Activated B cell treated with CpG ODN at 0.5 μM for 24 hours (primary cell): ENCODE data around the gene BPIFA1. TPM values are rescaled to one million over a fixed set of nuclear protein-coding genes. Genes with fewer than 3 reads are reported as not detected.

ENCODE experiments used
- ATAC-seq: fragments of 200-7000 bp; cut with Tn5 transposase; one replicate; pipeline ENCODE4 v1.10.0; 2021; ENCODE audit warnings: low read depth, mild to moderate bottlenecking, moderate library complexity
- CTCF ChIA-PET: fragments of 350-600 bp; sonication (Branson Sonifier 250); formaldehyde crosslinking; loops from one replicate; lab custom pipeline; 2021; ENCODE audit warnings: antibody characterized with exemption; lab: Charles Lee
- POLR2A ChIA-PET: fragments of 350-600 bp; sonication (Branson Sonifier 250); formaldehyde crosslinking; loops from one replicate; lab custom pipeline; 2021; ENCODE audit warnings: antibody characterized with exemption; lab: Charles Lee
- DNase-seq: peaks from one replicate; pipeline ENCODE4 v3.0.0; 2022
- H3K27ac Mint-ChIP-seq: one replicate; pipeline ENCODE4 v1.8.0; 2020; ENCODE audit warnings: mixed read lengths
- H3K27me3 Mint-ChIP-seq: one replicate; pipeline ENCODE4 v1.8.0; 2021; ENCODE audit warnings: mixed read lengths
- H3K36me3 Mint-ChIP-seq: one replicate; pipeline ENCODE4 v1.8.0; 2021; ENCODE audit warnings: low read depth, mixed read lengths
- H3K4me1 Mint-ChIP-seq: one replicate; pipeline ENCODE4 v1.8.0; 2021; ENCODE audit warnings: mixed read lengths
- H3K4me3 Mint-ChIP-seq: one replicate; pipeline ENCODE4 v1.8.0; 2020; ENCODE audit warnings: mild to moderate bottlenecking, mixed read lengths
- H3K9me3 Mint-ChIP-seq: one replicate; pipeline ENCODE4 v1.8.0; 2020; ENCODE audit warnings: mixed read lengths
- intact Hi-C: fragments of 100-400 bp; cut with micrococcal nuclease; formaldehyde crosslinking; loops from one replicate; pipeline ENCODE4 v1.15.1; 2024
- total RNA-seq: library from RNA; stranded (reverse); gene quantifications from 2 replicates; pipeline ENCODE4 v1.2.3, GENCODE V29; 2022
- TF ChIP-seq, protein P1 (sequence below): fragments of 200-600 bp; IDR thresholded peaks from one replicate; pipeline ENCODE4 v1.8.0; 2022; ENCODE audit warnings: antibody characterized with exemption, mild to moderate bottlenecking

BPIFA1 gene
- total RNA-seq, 1 donor from 2014 or later: not detected

DNA sequence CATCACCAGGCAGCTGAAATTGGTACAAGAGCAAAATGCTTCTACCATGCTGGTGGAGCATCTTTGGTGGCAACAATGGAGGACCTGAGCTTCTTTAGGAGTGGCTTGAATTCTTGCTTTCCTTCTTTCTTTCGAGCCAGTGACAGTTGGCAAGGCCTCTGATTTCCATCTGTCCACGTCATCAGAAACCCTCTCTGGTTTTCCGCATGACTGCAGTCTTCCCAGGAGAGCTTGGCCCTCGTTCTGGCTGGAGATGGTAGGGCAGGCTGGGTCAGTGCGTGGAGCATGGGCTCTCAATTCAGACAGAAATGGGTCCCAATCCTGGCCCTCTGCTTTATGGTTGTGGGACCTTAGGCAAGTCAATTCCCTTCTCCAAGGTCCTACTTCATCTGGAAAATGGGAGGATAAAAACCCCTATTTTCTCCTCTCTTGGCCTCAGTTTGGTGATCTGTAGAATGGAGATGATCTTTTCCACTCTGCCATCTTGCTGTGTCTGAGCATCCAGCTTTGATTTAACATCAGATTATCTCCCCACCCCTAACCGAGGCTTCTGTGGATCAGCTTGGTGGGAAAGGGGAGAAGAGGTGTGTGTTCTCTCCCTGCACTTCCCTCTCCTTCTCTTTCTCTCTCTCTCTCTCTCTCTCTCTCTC, 43.6 kb downstream of the BPIFA1 start:
- intact Hi-C loops: no loop called here
- H3K27me3 Mint-ChIP-seq: peaks cover 31% of the 10 kb centered on the region
- no peak for DNase-seq
- no peaks in the 10 kb centered on the region for H3K36me3 Mint-ChIP-seq
- no peak overlapping the region for H3K4me3 Mint-ChIP-seq
- TF ChIP-seq, protein P1, sequence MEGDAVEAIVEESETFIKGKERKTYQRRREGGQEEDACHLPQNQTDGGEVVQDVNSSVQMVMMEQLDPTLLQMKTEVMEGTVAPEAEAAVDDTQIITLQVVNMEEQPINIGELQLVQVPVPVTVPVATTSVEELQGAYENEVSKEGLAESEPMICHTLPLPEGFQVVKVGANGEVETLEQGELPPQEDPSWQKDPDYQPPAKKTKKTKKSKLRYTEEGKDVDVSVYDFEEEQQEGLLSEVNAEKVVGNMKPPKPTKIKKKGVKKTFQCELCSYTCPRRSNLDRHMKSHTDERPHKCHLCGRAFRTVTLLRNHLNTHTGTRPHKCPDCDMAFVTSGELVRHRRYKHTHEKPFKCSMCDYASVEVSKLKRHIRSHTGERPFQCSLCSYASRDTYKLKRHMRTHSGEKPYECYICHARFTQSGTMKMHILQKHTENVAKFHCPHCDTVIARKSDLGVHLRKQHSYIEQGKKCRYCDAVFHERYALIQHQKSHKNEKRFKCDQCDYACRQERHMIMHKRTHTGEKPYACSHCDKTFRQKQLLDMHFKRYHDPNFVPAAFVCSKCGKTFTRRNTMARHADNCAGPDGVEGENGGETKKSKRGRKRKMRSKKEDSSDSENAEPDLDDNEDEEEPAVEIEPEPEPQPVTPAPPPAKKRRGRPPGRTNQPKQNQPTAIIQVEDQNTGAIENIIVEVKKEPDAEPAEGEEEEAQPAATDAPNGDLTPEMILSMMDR: no peak
- CTCF ChIA-PET: interaction anchor here (0.9 kb wide), 1 partner anchor 10 kb away, joined by 3 read pairs; no protein-coding TSS in a partner anchor
- POLR2A ChIA-PET: no interaction called here
- ATAC-seq: no peak
- H3K27ac Mint-ChIP-seq: no peak overlapping the region
- no peaks in the 10 kb centered on the region for H3K4me1 Mint-ChIP-seq
- no peaks in the 10 kb centered on the region for H3K9me3 Mint-ChIP-seq

GRCh38 chr20:33280000-33280680, 44.3 kb downstream of the BPIFA1 start:
- no peak for ATAC-seq
- DNase-seq: no peak
- Mint-ChIP-seq H3K27ac (no peak overlapping the region), H3K36me3 (no peaks in the 10 kb centered on the region), H3K4me1 (no peaks in the 10 kb centered on the region), H3K27me3 (peaks cover 36% of the 10 kb centered on the region), H3K4me3 (no peak overlapping the region), H3K9me3 (no peaks in the 10 kb centered on the region)
- intact Hi-C loops: no loop called here
- TF ChIP-seq, protein P1: no peak
- POLR2A ChIA-PET: no interaction called here
- CTCF ChIA-PET: no interaction called here

GRCh38 chr20:33280775-33281174, 45.0 kb downstream of the BPIFA1 start:
- intact Hi-C loops: no loop called here
- no peaks in the 10 kb centered on the region for H3K36me3 Mint-ChIP-seq
- H3K27me3 Mint-ChIP-seq: peaks cover 33% of the 10 kb centered on the region
- no peak overlapping the region for H3K4me3 Mint-ChIP-seq
- TF ChIP-seq, protein P1: no peak
- CTCF ChIA-PET: no interaction called here
- POLR2A ChIA-PET: no interaction called here
- no peaks in the 10 kb centered on the region for H3K4me1 Mint-ChIP-seq
- H3K9me3 Mint-ChIP-seq: no peaks in the 10 kb centered on the region
- H3K27ac Mint-ChIP-seq: no peak overlapping the region
- no peak for ATAC-seq
- DNase-seq: no peak

GRCh38 chr20:33281550-33282146, 45.9 kb downstream of the BPIFA1 start:
- no peak for DNase-seq
- ATAC-seq: no peak
- H3K4me1 Mint-ChIP-seq: no peaks in the 10 kb centered on the region
- no peak overlapping the region for H3K27ac Mint-ChIP-seq
- CTCF ChIA-PET: no interaction called here
- peaks cover 34% of the 10 kb centered on the region for H3K27me3 Mint-ChIP-seq
- TF ChIP-seq, protein P1: no peak
- POLR2A ChIA-PET: no interaction called here
- intact Hi-C loops: no loop called here
- no peaks in the 10 kb centered on the region for H3K9me3 Mint-ChIP-seq
- H3K4me3 Mint-ChIP-seq: no peak overlapping the region
- H3K36me3 Mint-ChIP-seq: no peaks in the 10 kb centered on the region

DNA sequence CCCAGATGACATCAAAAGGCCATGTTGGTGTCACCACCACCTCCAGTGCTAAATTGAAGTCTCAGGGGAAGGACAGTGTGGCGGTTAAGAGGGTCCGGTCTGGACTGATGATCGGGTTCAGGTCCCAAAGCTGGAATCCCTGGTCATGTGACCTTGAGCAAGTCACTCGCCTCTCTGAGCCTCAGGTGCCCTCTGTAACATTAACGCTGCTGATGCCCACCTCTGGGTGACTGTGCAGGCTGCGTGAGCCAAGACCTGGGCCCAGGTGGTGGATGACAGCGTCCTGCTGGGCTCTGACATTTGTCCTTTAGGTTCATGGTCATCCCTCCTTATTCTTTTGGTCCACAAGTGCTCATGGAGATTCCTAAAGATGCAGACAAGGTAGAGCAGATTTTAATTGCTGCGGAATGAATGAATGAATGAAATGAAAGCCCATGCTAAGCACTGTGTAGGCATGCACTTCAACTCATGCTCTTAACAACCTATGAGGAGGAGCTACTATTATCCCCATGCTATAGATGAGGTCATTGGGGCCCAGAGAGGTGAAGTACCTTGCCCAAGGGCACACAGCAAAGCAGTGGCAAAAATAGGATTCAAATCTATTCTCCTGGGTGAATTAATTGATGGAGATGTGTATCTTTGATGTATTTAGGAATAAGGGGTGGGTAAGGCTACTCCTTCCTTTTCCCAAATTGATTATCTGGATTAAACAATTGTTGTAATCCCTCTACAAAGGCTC, 46.6 kb downstream of the BPIFA1 start:
- ChIA-PET CTCF (no interaction called here), POLR2A (no interaction called here)
- no peak for ATAC-seq
- Mint-ChIP-seq H3K4me1 (no peaks in the 10 kb centered on the region), H3K9me3 (no peaks in the 10 kb centered on the region), H3K27ac (no peak overlapping the region), H3K36me3 (no peaks in the 10 kb centered on the region), H3K27me3 (peaks cover 38% of the 10 kb centered on the region), H3K4me3 (no peak overlapping the region)
- intact Hi-C loops: no loop called here
- DNase-seq: no peak
- TF ChIP-seq, protein P1: no peak
